OCI-LY7 (cell line): ENCODE measurements around the gene MFAP4. TPM values are rescaled to one million over a fixed set of nuclear protein-coding genes. Genes with fewer than 3 reads are reported as not detected.

Experiments used
- BruUV-seq: library from RNA; stranded (reverse); fragments of 400-500 nt; replicated peaks from 2 replicates; lab custom pipeline; 2021; lab: Mats Ljungman, UMichigan
- CTCF ChIA-PET: fragments of 300-600 bp; sonication (Branson Sonifier 250); formaldehyde crosslinking; loops from one replicate; lab custom pipeline; 2022; ENCODE audit warnings: antibody characterized with exemption; ENCODE audit not compliant: unreplicated experiment; lab: Charles Lee
- POLR2A ChIA-PET: fragments of 300-600 bp; sonication (Branson Sonifier 250); formaldehyde crosslinking; loops from one replicate; lab custom pipeline; 2022; ENCODE audit warnings: antibody characterized with exemption; lab: Charles Lee
- DNase-seq: peaks from one replicate; pipeline ENCODE4 v3.0.0-alpha.2; 2015; ENCODE audit warnings: low spot score
- H2AFZ ChIP-seq: fragments of 200-600 bp; sonication (generic), shearing (Covaris generic); 2 replicates; pipeline ENCODE4 v1.6.1; 2014; ENCODE audit warnings: mild to moderate bottlenecking, antibody characterized with exemption, low read length, moderate library complexity
- H3K27ac ChIP-seq: fragments of 200-600 bp; sonication (generic); 2 replicates; pipeline ENCODE4 v1.5.1; 2014; ENCODE audit warnings: mixed run types, low read depth, mild to moderate bottlenecking, moderate library complexity, low read length, inconsistent platforms; ENCODE audit not compliant: poor library complexity, severe bottlenecking
- H3K36me3 ChIP-seq: fragments of 200-600 bp; sonication (generic); 2 replicates; pipeline ENCODE4 v1.6.1; 2014; ENCODE audit warnings: mild to moderate bottlenecking, antibody characterized with exemption, low read length, moderate library complexity, mixed read lengths; ENCODE audit not compliant: insufficient read depth
- H3K4me1 ChIP-seq: fragments of 200-600 bp; sonication (generic); 2 replicates; pipeline ENCODE4 v1.5.1; 2014; ENCODE audit warnings: mild to moderate bottlenecking, low read length; ENCODE audit not compliant: insufficient read depth, poor library complexity, severe bottlenecking
- H3K4me2 ChIP-seq: fragments of 200-600 bp; sonication (generic); 2 replicates; pipeline ENCODE4 v1.6.1; 2014; ENCODE audit warnings: mild to moderate bottlenecking, low read length
- H3K4me3 ChIP-seq: fragments of 200-600 bp; sonication (generic); 2 replicates; pipeline ENCODE4 v1.5.1; 2014; ENCODE audit warnings: mild to moderate bottlenecking, low read depth, low read length; ENCODE audit not compliant: poor library complexity, severe bottlenecking
- H3K79me2 ChIP-seq: fragments of 200-600 bp; sonication (generic); 2 replicates; pipeline ENCODE4 v1.6.1; 2016; ENCODE audit warnings: low read depth, mild to moderate bottlenecking, low read length, moderate library complexity, mixed read lengths; ENCODE audit not compliant: insufficient read depth
- H3K9me2 ChIP-seq: fragments of 200-600 bp; sonication (generic); 2 replicates; pipeline ENCODE4 v1.6.1; 2016; ENCODE audit warnings: mild to moderate bottlenecking, low read length, mixed read lengths; ENCODE audit not compliant: insufficient read depth
- H3K9me3 ChIP-seq: fragments of 200-600 bp; sonication (generic); 2 replicates; pipeline ENCODE4 v1.6.1; 2014; ENCODE audit warnings: mild to moderate bottlenecking, mixed run types, low read length, mixed read lengths
- H4K20me1 ChIP-seq: fragments of 200-600 bp; sonication (generic); 2 replicates; pipeline ENCODE4 v1.6.1; 2014; ENCODE audit warnings: mild to moderate bottlenecking, antibody characterized with exemption, low read length, moderate library complexity, mixed read lengths; ENCODE audit not compliant: insufficient read depth
- EZH2phosphoT487 ChIP-seq: fragments of 200-600 bp; sonication (generic); IDR thresholded peaks from 2 replicates; pipeline ENCODE4 v1.6.1; 2018; ENCODE audit warnings: low read depth, borderline replicate concordance, mild to moderate bottlenecking, mixed run types, antibody characterized with exemption, low read length, moderate library complexity, mixed read lengths
- intact Hi-C: fragments of 100-400 bp; cut with micrococcal nuclease; formaldehyde crosslinking; loops from one replicate; pipeline ENCODE4 v1.10.0; 2022; ENCODE audit not compliant: unreplicated experiment
- total RNA-seq, 2 experiments: library from RNA; depleted of rRNA in 1 of 2; stranded (reverse); fragments of >200 nt in 1 of 2; shearing (Covaris generic) in 1 of 2; gene quantifications; 2 replicates each; pipeline ENCODE4 v1.2.3, GENCODE V29; 2014 to 2022
- TF ChIP-seq, protein P1 (sequence below): fragments of 200-600 bp; sonication (generic); conservative IDR thresholded peaks from 2 replicates; pipeline ENCODE4 v1.5.1; 2014; ENCODE audit warnings: mild to moderate bottlenecking, antibody characterized with exemption, low read length, moderate library complexity, mixed read lengths

The MFAP4 gene
- total RNA-seq, 2 experiments from 2014 or later = 0.65 TPM; not detected in 1

- CTCF ChIA-PET = no interaction called here
These were observed 29.1 kb upstream of the MFAP4 start for GRCh38 chr17:19415806-19416775.

GRCh38 chr17:19415311-19415710, 28.3 kb upstream of the MFAP4 start:
- intact Hi-C loops = no loop called here
- POLR2A ChIA-PET = no interaction called here

More at GRCh38 chr17:19415806-19416775, 29.1 kb upstream of the MFAP4 start:
- Histone ChIP-seq H2AFZ (no peak overlapping the region), H3K36me3 (no peaks in the 10 kb centered on the region), H3K4me1 (peaks cover 5% of the 10 kb centered on the region), H4K20me1 (no peaks in the 10 kb centered on the region), H3K4me2 (no peak overlapping the region), H3K79me2 (no peaks in the 10 kb centered on the region), H3K9me3 (no peaks in the 10 kb centered on the region), H3K4me3 (no peak overlapping the region), H3K9me2 (no peaks in the 10 kb centered on the region), H3K27ac (no peak overlapping the region)
- BruUV-seq = no TSS peak
- TF ChIP-seq EZH2phosphoT487 = no peak
- TF ChIP-seq, protein P1, sequence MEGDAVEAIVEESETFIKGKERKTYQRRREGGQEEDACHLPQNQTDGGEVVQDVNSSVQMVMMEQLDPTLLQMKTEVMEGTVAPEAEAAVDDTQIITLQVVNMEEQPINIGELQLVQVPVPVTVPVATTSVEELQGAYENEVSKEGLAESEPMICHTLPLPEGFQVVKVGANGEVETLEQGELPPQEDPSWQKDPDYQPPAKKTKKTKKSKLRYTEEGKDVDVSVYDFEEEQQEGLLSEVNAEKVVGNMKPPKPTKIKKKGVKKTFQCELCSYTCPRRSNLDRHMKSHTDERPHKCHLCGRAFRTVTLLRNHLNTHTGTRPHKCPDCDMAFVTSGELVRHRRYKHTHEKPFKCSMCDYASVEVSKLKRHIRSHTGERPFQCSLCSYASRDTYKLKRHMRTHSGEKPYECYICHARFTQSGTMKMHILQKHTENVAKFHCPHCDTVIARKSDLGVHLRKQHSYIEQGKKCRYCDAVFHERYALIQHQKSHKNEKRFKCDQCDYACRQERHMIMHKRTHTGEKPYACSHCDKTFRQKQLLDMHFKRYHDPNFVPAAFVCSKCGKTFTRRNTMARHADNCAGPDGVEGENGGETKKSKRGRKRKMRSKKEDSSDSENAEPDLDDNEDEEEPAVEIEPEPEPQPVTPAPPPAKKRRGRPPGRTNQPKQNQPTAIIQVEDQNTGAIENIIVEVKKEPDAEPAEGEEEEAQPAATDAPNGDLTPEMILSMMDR = no peak
- DNase-seq = no peak
- POLR2A ChIA-PET = no interaction called here
- intact Hi-C loops = no loop called here

More at GRCh38 chr17:19415311-19415710, 28.3 kb upstream of the MFAP4 start:
- Histone ChIP-seq H3K9me2 (no peaks in the 10 kb centered on the region), H3K27ac (no peak overlapping the region), H4K20me1 (no peaks in the 10 kb centered on the region), H3K36me3 (no peaks in the 10 kb centered on the region), H3K4me2 (no peak overlapping the region), H3K9me3 (no peaks in the 10 kb centered on the region), H3K4me3 (no peak overlapping the region), H3K79me2 (no peaks in the 10 kb centered on the region), H2AFZ (no peak overlapping the region), H3K4me1 (peaks cover 5% of the 10 kb centered on the region)
- TF ChIP-seq EZH2phosphoT487 = no peak
- TF ChIP-seq, protein P1 = no peak
- no TSS peak for BruUV-seq
- DNase-seq = no peak
- CTCF ChIA-PET = no interaction called here
